HG02943 (cell line): ENCODE measurements around the gene SPAG16.

Experiments used
- ATAC-seq: cut with Tn5 transposase; IDR thresholded peaks from one replicate; pipeline ENCODE4 v1.9.1; 2021; ENCODE audit warnings: mild to moderate bottlenecking, low read depth, moderate library complexity; ENCODE audit not compliant: unreplicated experiment

SPAG16 gene

DNA sequence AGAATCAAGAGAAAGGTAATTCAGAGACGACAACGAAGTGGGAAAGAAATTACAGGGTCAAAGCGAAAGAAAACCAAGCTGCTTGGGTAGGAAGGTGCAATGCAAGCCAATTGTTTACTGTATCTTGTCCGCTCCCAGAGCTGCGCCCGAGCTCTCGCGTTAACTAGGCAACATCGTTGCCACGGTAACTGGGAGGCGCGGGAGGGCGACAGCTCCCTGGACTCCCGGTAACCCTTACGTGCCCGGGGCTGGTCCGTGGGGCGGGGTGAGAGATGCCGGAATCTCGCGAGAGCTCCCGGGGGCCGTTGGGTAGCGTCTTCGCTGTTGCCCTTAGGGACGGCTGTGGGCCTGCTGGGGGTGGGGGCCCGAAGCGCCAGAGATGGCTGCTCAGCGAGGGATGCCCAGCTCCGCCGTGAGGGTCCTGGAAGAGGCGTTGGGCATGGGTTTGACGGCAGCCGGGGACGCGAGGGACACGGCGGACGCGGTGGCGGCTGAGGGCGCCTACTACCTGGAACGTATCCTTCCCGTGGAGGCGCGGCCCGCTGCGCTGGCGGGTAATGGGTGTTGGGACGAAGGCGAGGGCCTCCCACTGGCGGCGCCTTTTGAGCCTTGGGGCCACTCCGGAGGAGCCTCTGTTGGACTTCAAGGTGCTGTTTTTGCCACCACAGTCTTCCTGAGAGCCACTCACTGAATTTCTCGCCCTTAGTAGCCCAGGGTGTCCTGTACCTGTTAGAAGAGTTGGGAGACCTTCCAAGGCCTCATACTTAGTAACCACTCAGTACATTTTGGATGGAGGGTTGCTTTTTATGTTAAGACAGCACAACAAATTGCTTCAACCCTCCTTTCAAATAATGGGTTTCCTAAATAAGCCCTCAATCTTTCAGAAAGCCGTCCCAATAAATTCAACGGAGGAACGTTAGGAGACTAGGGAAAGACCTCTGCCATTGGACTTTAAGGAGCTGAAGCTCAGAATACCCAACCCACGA is at the start of gene SPAG16:
TSS of gene SPAG16 (plus strand) at position 360 of the 986 bp plus-strand sequence.
- ATAC-seq: peak; percentile 100

- no peak for ATAC-seq
Observed at GRCh38 chr2:213234641-213235040, 49.6 kb upstream of the SPAG16 start.

GRCh38 chr2:213235741-213236140 is 48.5 kb upstream of the SPAG16 start:
- no peak for ATAC-seq

DNA sequence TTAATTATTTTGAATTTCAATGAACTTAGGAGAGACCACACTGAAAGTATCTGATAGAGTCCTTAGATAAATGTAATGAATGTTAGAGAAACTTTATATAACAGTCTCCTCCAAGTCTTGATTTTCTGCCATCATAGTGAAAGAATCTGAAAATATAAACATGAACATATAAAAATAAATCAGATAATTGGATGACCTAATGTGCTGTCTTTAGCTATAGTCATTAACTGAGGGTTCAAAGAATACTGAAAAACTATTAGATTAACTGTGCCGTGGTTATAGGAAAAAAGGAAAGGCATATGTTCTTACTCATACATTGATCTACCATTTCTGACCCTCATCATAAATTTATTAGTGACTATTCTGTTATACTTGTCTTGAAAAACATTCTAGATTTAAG is 47.0 kb upstream of the SPAG16 start:
- ATAC-seq: no peak

- no peak for ATAC-seq
Observed at GRCh38 chr2:213237787-213238186, 46.5 kb upstream of the SPAG16 start.

DNA sequence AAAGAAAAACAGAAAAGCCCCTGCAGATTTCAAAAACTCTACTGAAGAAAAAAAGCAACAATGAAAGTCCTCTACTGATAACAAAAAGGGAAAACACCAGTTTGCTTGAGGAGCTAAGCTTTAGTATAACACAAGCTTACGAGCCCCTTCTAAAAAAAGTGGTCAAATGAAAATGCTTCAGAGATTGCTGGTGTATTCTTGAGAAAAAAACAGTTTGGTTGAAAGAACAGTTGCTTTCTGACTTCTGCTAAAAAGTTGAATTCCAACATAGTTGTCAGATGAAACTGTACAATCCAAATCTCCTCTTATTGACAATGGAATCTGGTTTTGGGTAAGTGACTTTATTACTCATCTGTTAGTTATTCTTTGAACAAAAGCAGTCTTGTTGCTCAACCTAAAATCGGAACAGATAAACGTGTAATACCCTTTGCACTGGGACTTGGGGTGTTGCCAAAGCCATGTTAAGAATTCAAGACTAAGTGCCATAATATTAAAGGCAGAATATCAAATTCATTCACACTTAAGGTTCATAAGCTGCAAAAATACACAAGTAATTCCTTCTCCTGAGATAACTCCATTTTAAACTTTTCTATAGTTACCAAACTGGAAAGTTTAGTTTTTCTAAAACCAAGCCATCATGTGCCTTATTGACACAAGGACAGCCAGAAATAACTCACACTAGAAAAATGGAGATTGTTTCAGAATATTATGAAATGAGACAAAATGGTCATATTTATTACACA is 45.3 kb upstream of the SPAG16 start:
- ATAC-seq: peak; percentile 38

- ATAC-seq: no peak
Observed at GRCh38 chr2:213241817-213242216, 42.4 kb upstream of the SPAG16 start.

DNA sequence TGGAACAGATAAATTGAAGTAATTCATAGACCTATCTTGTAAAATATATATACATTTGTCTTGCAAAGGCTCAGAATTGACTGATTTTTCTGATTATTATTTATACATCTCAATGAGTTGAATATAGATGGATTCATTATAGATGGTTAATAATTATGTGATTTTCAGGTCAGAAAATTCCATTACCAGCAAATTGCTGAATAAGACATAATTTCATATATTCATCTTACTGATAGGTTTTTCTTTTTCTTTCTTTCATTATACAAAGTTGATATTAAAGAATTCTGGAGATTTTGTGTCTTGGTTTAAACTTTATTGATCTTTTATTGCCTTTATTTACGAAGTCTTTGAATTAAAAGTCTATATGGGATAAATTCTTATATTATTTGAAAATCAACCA is 41.6 kb upstream of the SPAG16 start:
- ATAC-seq: no peak

- ATAC-seq: no peak
Observed at GRCh38 chr2:213243189-213244044, 40.8 kb upstream of the SPAG16 start.

GRCh38 chr2:213246497-213247281 is 37.6 kb upstream of the SPAG16 start:
- no peak for ATAC-seq

- no peak for ATAC-seq
Observed at GRCh38 chr2:213247566-213247965, 36.7 kb upstream of the SPAG16 start.

- no peak for ATAC-seq
Observed at GRCh38 chr2:213248637-213249036, 35.6 kb upstream of the SPAG16 start.

GRCh38 chr2:213249502-213249901 is 34.8 kb upstream of the SPAG16 start:
- no peak for ATAC-seq

DNA sequence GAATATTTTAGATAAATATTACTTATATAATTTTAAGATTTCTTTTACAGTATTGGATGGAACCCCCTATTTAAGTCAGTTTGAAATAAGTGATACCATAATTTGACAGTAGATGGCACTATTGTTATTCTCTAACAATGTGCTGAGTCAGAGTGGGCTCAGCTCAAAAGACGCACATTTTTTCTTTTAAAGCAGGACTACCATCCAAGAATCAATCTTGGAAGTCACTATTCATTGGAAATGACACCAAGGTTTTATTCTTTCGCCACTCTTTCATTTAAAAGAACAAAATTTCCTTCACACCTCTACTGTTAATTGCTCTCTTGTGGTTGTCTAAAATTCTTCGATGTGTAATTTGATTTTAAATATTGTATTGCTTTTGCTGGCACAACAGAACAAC is 32.6 kb upstream of the SPAG16 start:
- ATAC-seq: no peak

- ATAC-seq: no peak
Observed at GRCh38 chr2:213252206-213252605, 32.1 kb upstream of the SPAG16 start.

DNA sequence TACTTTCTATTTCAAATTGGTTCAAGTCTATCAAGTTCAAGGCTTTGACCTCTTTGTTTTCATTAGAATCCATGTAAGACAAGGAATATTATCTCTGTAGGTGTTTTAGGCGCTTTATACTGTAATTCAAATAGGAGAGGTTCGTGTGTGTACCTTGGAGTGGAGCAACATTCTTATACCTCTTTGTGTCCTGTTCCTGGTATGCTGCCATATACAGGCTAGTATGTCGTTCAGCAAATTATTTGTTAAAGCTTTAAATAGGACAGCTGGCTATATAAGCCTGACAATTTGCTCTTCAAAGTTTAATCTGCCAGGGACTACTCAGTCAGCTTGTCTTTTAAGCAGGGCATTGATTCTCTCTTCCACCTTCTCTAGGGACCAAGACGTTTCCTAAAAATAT is 31.1 kb upstream of the SPAG16 start:
- ATAC-seq: no peak

DNA sequence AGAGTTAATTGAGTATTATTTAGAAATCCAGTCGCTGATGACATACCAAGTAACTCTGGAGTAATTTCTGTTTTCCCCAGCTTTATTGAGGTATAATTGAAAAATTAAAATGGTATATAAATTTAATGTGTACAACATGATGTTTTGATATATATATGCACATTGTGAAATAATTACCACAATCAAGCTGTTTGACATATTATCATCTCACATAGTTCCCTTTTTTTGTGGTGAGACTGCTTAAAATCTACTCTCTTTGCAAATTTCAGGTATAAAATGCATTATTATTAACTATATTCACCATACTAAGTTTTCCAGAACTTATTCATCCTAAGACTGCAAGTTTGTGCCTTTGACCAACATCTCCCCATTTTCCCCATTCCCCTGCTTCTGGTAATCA is 25.0 kb upstream of the SPAG16 start:
- no peak for ATAC-seq

DNA sequence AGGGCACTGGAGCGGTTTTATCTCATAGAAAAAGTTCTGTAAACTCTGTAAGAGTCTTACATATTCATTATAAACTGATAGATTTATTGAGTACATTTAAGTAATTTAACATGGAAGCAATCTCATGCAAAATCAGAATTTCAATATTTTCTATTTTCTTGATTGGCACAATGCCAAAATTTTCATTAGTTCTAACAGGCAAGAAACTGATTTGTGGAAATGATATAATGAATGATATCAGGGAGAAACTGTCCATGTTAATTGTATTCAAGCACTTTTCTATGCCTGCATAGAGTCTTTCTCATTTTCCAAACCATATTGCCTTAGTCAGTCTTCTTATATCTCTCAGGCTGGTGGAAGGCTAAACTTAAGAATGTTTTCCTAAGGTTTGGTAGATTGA is 23.0 kb upstream of the SPAG16 start:
- ATAC-seq: no peak

- no peak for ATAC-seq
Observed at GRCh38 chr2:213261715-213262114, 22.5 kb upstream of the SPAG16 start.

DNA sequence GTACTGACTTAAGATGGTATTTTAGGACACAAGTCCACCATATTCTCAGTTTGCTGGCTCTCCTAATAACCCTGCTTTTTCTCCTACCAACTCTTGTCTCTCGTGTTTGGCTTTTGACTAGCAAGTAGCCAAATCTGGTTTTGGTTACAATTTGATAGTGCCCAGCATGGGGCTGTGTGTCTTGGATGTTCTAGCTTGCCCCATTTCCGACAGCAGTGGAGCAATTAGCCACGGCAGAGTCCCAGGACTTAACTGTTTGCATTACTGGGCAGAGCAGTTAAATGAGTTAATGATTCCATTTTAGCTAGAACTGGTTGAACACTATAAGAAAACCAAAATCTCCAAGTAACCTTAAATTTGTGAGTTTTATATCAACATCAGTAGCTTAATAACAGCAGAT is 18.6 kb upstream of the SPAG16 start:
- no peak for ATAC-seq
